HAP-1 (cell line): ENCODE measurements around the gene NRROS.

Source experiments
- DNase-seq, 2 experiments: peaks; one replicate each; pipeline ENCODE4 v3.0.0-alpha.2; 2016 to 2020; ENCODE audit warnings: low spot score in 2 of 2
- H3K27me3 ChIP-seq: fragments of 250-450 bp; sonication (Bioruptor Pico); 2 replicates; pipeline ENCODE4 v1.5.1; 2020; ENCODE audit warnings: low read depth, mild to moderate bottlenecking, moderate library complexity
- H3K36me3 ChIP-seq: fragments of 250-450 bp; sonication (Bioruptor Pico); replicated peaks from 2 replicates; pipeline ENCODE4 v1.5.1; 2020; ENCODE audit warnings: mild to moderate bottlenecking
- H3K4me1 ChIP-seq: fragments of 250-450 bp; sonication (Bioruptor Pico); 2 replicates; pipeline ENCODE4 v1.5.1; 2020; ENCODE audit warnings: mild to moderate bottlenecking
- H3K4me3 ChIP-seq: fragments of 250-450 bp; sonication (Bioruptor Pico); 2 replicates; pipeline ENCODE4 v1.5.1; 2020; ENCODE audit warnings: mild to moderate bottlenecking, moderate library complexity
- H3K9me3 ChIP-seq: fragments of 250-450 bp; sonication (Bioruptor Pico); 2 replicates; pipeline ENCODE4 v1.5.1; 2020; ENCODE audit warnings: mild to moderate bottlenecking, moderate library complexity
- in situ Hi-C: fragments of 300-500 bp; cut with MboI; formaldehyde crosslinking; loops from 3 replicates; pipeline ENCODE4 v1.14.3; 2020; ENCODE audit warnings: low sequenced_read_pairs, inconsistent platforms, mixed read lengths

Gene NRROS

DNA sequence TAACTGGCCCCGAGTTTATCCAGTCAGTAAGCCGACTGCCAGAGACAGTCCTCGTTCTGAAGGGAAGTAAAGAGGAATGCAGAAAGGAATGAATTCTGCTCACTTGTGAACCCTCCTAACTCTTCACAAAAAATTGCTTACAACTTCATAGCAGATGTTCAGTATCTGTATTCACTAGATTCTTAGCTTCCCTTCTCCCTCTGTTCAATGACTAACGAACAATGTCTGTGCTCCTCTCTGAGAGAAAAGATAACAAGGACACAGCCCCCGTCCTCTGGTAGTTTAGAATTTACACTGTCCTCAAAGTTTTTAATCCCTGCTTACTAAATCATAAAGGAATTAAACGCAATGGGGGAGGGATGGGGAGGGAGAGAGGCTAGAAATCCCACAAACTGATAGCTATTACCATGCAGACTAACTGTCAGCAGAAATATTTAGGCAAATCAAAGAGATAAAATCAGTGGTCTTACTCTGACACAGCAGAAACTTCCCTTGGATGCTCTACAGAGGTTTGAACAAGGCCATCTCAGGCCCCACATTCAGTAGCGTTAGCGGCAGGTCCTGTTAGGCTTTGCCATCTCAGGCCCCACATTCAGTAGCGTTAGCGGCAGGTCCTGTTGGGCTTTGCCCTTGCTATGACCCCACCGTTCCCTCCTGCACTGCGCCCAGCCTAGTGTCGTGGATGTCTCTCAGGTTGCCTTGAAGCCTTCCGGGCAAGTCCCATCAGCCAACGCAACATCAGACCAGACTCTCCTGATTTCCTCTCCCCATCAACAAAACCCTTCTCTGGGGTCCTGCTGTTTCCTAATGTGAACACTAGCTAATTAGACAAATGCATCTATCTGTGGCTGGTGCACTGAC lies 23.4 kb downstream of the NRROS start:
- in situ Hi-C loops: no loop called here
- H3K27me3 ChIP-seq: no peaks in the 10 kb centered on the region
- H3K4me1 ChIP-seq: peaks cover 8% of the 10 kb centered on the region
- no peak for DNase-seq
- no peaks in the 10 kb centered on the region for H3K36me3 ChIP-seq
- no peak overlapping the region for H3K4me3 ChIP-seq
- no peaks in the 10 kb centered on the region for H3K9me3 ChIP-seq

DNA sequence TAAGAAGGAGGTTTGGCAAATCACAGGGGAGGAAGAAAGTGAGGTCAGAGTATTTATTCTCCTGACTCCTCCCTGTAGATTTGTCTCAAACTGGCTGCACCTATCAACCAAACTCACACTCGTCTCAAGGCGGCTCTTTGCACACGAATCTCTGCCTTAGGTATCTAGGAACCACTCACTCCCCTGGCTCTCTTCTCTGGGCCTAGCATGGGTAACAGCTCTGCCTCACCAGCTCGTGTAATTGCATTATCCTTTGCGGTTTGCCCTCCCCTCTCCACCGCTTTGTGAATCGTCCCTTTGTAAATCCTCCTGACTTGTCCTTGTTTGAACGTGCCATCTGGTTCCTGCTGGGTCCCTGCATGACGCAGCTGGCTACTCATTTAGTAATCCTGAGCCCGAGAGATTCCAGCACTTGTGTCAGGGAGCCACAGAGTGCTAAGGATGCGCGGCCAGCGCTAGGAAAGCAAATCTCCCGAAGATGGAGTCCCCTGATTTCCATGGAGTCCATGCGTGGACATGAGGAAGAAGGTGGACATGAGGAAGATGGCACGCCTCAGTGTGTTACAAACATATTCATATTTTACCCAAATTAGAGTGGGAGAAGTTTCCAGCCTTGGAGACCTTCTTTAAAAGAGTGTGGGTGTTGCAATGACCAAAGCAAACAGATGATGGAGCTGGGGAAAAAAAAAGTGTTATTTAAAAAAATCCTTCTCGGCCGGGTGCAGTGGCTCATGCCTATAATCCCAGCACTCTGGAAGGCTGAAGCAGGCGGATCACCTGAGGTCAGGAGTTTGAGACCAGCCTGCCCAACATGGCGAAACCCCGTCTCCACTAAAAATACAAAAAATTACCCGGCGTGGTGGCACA lies 26.7 kb downstream of the NRROS start:
- DNase-seq: peak; percentile 13 to 57
- H3K4me3 ChIP-seq: no peak overlapping the region
- H3K4me1 ChIP-seq: peaks cover 8% of the 10 kb centered on the region
- in situ Hi-C loops: no loop called here
- no peaks in the 10 kb centered on the region for H3K9me3 ChIP-seq
- H3K27me3 ChIP-seq: no peaks in the 10 kb centered on the region
- no peaks in the 10 kb centered on the region for H3K36me3 ChIP-seq

DNA sequence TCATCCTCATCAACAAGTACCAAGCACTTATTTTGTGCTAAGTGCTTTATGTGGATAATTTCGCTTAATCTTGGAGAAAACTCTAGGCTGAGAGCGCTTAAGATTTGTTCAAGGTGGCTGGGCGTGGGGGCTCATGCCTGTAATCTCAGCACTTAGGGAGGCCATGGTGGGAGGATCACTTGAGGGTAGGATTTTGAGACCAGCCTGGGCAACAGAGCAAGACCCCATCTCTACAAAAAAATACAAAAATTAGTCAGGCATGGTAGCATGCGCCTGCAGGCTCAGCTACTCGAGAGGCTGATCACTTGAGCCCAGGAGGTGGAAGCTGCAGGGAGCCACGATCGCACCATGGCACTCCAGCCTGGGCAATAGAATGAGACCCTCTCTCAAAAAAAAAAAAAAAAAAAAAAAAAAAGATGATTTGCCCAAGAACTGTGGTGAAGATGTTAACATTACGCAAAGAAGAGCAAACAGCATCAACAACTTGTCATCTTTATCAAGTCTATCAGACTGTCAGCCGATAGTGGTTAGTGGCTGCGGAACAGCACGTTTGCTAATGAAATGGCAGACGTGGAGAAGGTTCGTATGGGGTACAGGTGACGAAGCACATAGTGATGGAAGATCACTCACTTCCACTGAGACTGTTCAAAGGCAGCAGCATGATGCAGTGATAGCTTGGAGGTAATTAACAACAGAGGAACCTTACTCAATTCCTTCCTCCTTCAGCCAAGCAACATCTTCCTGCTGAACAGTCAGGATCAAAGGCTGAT lies 27.7 kb downstream of the NRROS start:
- no peaks in the 10 kb centered on the region for H3K9me3 ChIP-seq
- in situ Hi-C loops: no loop called here
- DNase-seq: no peak
- no peaks in the 10 kb centered on the region for H3K36me3 ChIP-seq
- peaks cover 8% of the 10 kb centered on the region for H3K4me1 ChIP-seq
- H3K4me3 ChIP-seq: no peak overlapping the region
- no peaks in the 10 kb centered on the region for H3K27me3 ChIP-seq

DNA sequence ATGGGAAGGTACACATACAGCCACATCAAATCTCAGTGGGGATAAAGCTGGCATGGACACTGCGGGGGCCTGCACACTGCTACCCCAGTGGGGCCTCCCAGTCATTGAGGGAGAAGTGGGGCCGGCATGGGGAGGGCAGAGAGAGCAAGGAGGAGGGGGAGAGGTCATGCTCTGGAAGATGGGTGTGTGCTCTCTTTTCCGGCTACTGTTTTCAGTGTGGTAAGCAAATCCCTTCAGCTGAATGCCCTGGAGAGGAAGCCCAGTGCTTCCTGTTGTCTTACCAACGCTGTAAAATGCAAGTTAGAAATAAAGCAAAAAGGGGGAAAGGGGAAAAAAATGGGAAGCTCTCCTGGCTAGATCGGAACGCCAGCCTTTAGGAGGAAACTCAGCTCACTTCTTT lies 30.8 kb downstream of the NRROS start:
- no peak overlapping the region for H3K4me3 ChIP-seq
- in situ Hi-C loops: no loop called here
- no peaks in the 10 kb centered on the region for H3K36me3 ChIP-seq
- H3K9me3 ChIP-seq: no peaks in the 10 kb centered on the region
- no peaks in the 10 kb centered on the region for H3K27me3 ChIP-seq
- DNase-seq: no peak
- peaks cover 8% of the 10 kb centered on the region for H3K4me1 ChIP-seq

DNA sequence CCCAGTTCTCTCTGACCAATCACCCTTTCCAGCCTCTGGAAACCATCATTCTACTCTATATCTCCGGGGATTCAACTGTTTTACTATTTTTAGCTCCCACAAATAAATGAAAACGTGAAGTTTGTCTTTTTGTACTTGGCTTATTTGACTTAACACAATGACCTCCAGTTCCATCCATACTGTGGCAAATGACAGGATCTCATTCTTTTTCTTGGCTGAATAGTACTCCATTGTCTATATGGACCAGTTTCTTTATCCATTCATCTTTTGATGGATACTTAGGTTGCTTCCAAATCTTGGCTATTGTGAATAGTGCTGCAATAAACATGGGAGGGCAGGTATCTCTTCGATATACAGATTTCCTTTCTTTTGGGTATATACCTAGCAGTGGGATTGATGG lies 34.1 kb downstream of the NRROS start:
- Histone ChIP-seq H3K4me3 (no peak overlapping the region), H3K9me3 (no peaks in the 10 kb centered on the region), H3K36me3 (no peaks in the 10 kb centered on the region), H3K27me3 (peaks cover 5% of the 10 kb centered on the region), H3K4me1 (no peaks in the 10 kb centered on the region)
- no peak for DNase-seq
- in situ Hi-C loops: no loop called here

DNA sequence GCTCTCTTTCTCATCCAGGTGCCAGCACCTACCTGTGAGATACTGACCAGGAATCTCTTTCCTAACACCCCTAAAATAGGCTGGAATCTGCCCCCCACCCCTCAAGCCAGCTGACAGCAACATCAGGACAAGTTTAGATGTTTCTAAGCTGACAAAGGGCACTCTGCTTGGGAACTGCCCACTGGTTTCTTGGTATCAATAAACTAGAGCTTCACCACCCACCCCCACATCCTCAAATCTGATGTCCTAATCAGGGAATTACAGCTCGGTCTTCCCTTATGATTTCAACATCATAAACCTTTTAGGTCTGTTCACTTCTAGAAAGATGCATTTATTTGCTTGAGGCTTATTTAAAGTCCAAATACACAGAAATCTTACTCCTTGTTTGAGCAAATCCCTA lies 37.9 kb downstream of the NRROS start:
- Histone ChIP-seq H3K27me3 (peaks cover 15% of the 10 kb centered on the region), H3K4me1 (no peaks in the 10 kb centered on the region), H3K9me3 (no peaks in the 10 kb centered on the region), H3K36me3 (no peaks in the 10 kb centered on the region), H3K4me3 (no peak overlapping the region)
- DNase-seq: no peak
- in situ Hi-C loops: no loop called here

DNA sequence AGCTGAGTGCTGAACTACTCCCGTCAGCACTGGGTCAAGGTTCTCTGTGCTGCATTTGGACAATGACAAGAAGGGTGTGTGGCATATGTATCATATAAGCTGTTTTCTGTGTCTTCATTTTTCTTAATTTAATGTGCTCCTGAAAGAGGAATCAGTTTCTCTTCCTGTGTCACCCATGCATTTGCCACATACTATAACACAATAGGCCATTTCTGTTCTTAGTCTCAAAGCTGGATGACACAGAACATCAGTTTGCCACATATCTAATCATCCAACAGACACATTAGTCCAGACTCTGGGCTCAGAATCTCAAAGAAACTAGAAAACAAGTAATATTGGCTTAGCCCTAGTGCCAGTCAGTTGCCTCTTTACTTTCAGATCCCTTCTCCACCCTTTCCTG lies 38.4 kb downstream of the NRROS start:
- H3K9me3 ChIP-seq: no peaks in the 10 kb centered on the region
- no peak for DNase-seq
- no peaks in the 10 kb centered on the region for H3K4me1 ChIP-seq
- H3K4me3 ChIP-seq: no peak overlapping the region
- no peaks in the 10 kb centered on the region for H3K36me3 ChIP-seq
- in situ Hi-C loops: no loop called here
- peaks cover 15% of the 10 kb centered on the region for H3K27me3 ChIP-seq

DNA sequence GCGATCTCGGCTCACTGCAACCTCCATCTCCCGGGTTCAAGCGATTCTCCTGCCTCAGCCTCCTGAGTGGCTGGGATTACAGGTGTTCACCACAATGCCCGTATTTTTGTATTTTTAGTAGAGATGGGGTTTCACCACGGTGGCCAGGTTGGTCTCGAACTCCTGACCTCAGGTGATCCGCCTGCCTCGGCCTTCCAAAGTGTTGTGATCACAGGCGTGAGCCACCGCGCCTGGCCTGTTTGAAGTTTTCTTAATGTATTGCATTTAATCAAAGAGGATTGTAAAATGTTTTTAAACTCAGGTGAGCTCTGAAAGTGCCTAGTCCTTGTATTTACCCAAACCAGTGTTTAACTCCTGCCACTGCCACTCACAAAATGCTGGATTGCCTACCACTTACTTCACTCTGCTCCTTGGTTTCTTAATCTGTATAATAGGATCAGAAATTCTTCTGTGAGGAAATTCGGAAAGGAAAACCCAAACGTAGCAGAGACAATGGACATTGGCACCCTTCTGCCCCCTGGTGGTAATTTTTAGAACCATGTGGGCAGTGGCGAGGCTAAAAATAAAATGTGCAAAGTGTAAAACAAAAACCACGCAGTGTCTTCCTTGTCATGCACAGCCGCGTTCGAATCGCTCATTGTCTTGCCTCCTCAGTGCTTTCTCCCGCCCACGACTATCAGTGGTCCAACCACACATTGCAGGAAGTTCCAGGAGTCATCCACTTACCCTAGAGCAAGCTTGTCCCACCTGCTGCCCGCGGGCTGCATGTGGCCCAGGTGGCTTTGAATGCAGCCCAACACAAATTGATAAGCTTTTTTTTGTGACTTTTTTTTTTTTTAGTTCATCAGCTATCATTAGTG lies 45.3 kb downstream of the NRROS start:
- Histone ChIP-seq H3K27me3 (peaks cover 7% of the 10 kb centered on the region), H3K4me3 (no peak overlapping the region), H3K9me3 (no peaks in the 10 kb centered on the region), H3K4me1 (no peaks in the 10 kb centered on the region), H3K36me3 (no peaks in the 10 kb centered on the region)
- DNase-seq: peak; percentile 60 to 83
- in situ Hi-C loops: loop anchor here (5.0 kb wide), 1 partner anchor 72 kb away; no protein-coding TSS in a partner anchor

DNA sequence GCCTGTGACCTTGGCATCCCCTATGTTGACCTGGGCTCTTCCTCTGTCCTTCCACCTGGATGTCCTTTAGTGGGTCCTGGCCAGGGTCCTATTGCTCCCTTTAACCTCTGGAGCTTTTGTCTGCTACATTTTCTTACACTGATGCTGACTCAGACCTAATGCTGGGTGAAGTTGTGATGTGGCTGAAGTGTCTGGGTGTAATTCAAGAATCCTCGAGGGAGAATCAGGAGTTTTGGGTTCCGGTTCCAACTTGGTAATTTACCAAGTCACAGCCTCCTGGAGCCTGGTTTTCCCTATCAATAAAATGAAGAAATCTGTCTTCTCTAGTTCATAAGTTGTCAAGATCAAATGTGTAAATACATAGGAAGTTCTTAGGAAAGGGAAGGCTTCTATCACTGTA lies 46.9 kb downstream of the NRROS start:
- Histone ChIP-seq H3K4me1 (no peaks in the 10 kb centered on the region), H3K27me3 (peaks cover 3% of the 10 kb centered on the region)
- in situ Hi-C loops: no loop called here

DNA sequence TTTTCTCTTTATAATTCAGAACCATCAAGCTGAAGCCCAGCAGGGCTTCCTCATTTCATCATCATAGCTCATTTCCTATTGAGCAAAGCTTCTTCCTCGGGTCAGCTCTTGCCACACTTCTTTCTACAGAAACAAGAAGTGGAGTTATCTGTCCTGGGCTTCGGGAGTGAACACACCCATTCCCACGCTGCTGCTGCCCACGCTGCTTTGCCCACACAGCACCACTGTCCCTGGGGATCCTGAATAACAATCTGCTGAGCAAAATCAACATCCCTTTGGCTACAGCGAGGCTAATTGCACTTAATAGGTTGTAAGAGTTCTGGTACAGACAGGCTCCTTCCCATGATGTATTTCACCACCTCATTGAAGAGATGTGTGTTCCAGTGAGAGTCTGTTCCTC lies 48.9 kb downstream of the NRROS start:
- DNase-seq: no peak
- in situ Hi-C loops: no loop called here
- no peaks in the 10 kb centered on the region; the same call in 1 of the 2 replicates for H3K27me3 ChIP-seq
- H3K36me3 ChIP-seq: no peaks in the 10 kb centered on the region
- H3K4me1 ChIP-seq: no peaks in the 10 kb centered on the region
- no peak overlapping the region for H3K4me3 ChIP-seq
- H3K9me3 ChIP-seq: no peaks in the 10 kb centered on the region

More for the DNA sequence above, 46.9 kb downstream of the NRROS start:
- Histone ChIP-seq H3K9me3 (no peaks in the 10 kb centered on the region), H3K4me3 (no peak overlapping the region), H3K36me3 (no peaks in the 10 kb centered on the region)
- DNase-seq: no peak

DNA sequence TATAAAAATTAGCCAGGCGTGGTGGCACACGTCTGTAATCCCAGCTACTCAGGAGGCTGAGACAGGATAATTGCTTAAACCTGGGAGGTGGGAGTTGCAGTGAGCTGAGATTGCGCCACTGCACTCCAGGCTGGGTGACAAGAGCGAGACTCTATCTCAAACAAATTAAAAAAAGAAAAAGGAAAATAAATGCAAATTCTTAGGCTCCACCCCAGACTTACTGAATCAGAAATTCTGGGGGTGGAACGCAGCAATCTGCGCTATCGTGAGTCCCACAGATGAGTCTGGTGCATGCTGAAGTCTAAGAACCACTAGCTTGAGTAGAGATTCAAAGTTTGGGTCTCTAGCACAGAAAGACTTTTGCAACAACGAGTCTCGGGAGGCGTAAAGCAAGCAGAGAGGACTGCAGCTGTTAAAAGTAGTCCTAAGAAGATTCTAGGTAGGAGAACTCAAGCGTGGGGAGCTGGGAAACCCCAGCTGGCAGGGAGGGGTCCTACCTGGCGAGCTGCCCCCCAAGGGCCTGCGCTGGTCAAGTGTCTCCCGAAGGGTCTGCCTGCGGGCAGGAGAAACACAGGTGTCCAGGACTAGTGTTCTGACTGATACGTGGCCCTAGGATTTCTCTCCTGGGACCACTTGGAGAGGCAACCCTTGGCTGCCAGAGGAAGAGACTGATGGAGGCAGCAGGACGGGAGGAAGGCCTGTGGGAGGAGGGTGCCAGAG lies 50.6 kb downstream of the NRROS start:
- H3K27me3 ChIP-seq: no peaks in the 10 kb centered on the region
- DNase-seq: no peak

DNA sequence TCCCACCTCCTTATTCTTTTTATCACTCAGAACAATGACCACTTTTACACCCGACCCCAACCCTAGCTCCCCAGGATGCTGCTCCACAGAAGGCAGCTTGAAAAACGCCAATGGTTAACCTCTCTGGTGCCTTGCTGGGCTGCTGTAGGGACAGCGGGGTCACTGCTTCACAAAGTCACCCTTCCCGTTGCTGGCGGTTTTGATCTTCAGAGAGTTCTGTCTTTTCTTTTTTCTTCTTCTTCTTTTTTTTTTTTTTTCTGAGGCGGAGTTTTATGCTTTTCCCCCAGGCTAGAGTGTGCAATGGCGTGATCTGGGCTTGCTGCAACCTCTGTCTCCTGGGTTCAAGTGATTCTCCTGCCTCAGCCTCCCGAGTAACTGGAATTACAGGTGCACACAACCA lies 51.9 kb downstream of the NRROS start:
- no peaks in the 10 kb centered on the region for H3K9me3 ChIP-seq
- no peak overlapping the region for H3K4me3 ChIP-seq
- DNase-seq: no peak
- no peaks in the 10 kb centered on the region for H3K27me3 ChIP-seq
- no peaks in the 10 kb centered on the region for H3K4me1 ChIP-seq
- no peaks in the 10 kb centered on the region for H3K36me3 ChIP-seq
- in situ Hi-C loops: no loop called here

More for the DNA sequence above, 50.6 kb downstream of the NRROS start:
- Histone ChIP-seq H3K4me1 (no peaks in the 10 kb centered on the region), H3K4me3 (no peak overlapping the region), H3K36me3 (no peaks in the 10 kb centered on the region), H3K9me3 (no peaks in the 10 kb centered on the region)
- in situ Hi-C loops: no loop called here
